ENCODE measurements around the gene ZNF280A.
"Not testable (repeated sequence)": the region's sequence is repeated elsewhere in the genome, so short reads cannot be mapped to it uniquely, and the experiment has no call there.

Gene ZNF280A

DNA sequence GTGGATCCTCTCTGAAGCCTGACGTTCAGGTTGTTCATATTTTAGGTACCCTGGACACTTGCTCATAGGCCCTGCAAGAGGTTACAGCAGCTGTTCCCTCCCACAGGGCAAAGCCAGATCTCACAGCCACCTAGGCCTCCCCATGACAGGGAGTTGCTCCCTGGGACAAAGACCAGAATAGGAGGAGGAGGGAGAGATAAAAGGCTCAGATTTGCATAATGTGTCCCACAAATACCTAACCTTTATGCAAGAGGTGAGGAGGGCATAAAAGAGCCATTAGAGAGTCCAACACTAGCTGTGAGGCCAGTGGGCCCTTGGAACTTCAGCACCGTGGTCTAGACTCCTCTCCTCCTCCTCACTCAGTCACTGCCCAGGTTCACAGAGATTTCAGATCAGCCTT is 45.3 kb downstream of the ZNF280A start:
- in situ Hi-C loops (cut with HindIII; ENCODE audit: low sequenced_read_pairs), result no loop called here

DNA sequence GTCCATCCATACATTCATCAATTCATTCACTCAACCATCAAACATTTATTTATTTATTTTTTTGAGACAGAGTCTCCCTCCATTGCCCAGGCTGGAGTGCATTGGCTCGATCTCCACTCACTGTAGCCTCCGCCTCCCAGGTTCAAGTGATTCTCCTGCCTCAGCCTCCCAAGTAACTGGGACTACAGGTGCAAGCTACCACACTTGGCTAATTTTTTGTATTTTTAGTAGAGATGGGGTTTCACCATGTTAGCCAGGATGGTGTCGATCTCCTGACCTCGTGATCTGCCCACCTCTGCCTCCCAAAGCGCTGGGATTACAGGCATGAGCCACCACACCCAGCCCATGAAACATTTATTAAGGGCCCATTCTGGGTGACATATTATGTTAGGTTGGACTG is 49.0 kb downstream of the ZNF280A start:
- in situ Hi-C loops (cut with HindIII; ENCODE audit: low sequenced_read_pairs), result not testable (repeated sequence)

DNA sequence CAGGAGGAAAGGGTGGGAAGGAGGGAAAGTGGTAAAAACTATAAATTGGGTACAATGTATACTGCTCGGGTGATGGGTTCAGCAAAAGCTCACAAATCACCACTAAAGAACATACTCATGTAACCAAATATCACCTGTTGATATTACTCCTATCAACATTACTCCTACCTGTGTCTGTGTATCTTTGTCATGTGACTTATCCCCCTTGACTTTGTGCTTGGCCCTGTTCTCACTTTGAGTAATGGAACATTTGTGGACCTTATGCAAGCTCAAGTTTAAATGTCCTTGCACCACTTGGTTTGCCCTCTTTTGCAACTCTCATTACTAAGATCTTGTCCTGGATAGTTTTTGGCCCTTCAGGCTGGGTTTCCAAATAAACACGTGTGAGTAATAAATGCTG is 50.5 kb downstream of the ZNF280A start:
- in situ Hi-C loops (cut with HindIII; ENCODE audit: low sequenced_read_pairs), result no loop called here

DNA sequence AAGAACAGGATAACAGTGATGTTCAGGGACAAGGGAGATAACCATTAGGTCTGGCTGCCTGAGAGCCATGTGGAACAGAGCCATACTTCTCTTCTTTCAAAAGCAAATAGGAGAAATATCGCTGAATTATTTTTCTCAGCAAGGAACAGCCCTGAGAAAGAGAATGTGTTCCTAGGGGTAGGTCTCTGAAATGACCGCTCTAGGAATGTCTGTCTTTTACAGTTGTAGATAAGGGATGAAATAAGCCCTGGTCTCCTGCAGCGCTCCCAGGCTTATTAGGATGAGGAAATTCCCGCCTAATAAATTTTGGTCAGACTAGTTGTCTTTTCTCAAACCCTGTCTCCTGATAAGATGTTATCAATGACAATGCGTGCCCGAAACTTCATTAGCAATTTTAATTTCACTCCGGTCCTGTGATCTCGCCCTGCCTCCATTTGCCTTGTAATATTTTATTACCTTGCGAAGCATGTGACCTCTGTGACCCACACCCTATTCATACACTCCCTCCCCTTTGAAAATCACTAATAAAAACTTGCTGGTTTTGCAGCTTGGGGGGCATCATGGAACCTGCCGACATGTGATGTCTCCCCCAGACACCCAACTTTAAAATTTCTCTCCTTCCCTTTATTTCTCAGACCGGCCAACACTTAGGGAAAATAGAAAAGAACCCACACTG is 51.1 kb downstream of the ZNF280A start:
- in situ Hi-C loops (cut with HindIII; ENCODE audit: low sequenced_read_pairs), result not testable (repeated sequence)

DNA sequence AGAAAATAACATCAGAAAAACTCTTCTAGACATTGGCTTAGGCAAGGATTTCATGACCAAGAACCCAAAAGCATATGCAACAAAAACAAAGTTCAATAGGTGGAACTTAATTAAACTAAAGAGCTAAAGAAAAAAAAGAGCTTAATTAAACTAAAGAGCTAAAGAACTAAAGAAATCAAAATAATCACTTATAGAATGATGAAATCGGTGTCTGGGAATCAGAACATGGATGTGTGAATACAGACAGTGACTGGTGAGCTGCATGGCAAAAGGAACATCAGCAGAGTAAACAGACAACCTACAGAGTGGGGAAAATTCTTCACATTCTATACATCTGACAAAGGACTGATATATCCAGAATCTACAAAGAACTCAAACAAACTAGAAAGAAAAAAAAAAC is 53.0 kb downstream of the ZNF280A start:
- in situ Hi-C loops (cut with HindIII; ENCODE audit: low sequenced_read_pairs), result no loop called here

DNA sequence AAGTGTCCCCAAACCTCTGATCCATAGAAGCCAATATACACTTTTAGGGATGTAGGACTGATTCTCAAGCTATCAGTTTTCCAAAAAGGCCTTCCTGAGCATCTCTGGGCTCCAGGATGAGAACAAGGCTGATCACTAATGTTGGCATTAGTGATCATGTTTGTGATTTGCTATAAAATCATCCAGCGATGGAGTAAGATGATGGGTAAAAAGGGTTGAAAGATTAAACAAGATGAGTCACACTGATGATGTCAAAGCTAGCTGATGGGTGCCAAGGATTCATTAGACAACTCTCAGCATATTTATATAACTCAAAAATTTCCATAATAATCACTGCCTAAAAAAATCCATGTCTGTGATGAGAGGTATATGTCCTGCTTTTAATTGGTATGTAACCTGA is 54.3 kb downstream of the ZNF280A start:
- in situ Hi-C loops (cut with HindIII; ENCODE audit: low sequenced_read_pairs), result no loop called here

DNA sequence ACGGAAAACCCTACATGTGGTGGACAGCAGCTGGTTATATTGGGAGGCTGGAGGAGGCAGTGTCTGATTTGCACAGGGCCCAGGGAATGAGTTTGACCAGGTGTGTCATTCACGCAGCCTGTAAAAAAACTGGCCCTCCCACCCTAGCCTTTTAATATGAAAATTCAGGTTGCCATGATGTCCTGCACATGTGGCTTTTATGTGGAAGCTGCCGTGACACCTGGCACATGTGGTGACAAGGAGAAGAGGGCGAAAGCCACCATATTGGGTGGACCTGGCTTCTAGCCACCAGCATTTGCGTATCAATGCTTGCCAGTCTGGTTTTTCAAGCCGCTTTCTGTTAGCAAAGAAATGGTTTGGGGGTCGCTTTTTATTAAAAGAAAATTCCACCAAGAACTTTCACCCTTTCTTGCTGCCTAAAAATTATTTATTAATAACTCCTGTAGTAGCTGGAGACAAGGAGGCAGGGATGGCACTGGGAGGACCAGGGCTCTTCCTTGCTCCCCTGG is 54.9 kb downstream of the ZNF280A start:
- in situ Hi-C loops (cut with HindIII; ENCODE audit: low sequenced_read_pairs), result no loop called here

DNA sequence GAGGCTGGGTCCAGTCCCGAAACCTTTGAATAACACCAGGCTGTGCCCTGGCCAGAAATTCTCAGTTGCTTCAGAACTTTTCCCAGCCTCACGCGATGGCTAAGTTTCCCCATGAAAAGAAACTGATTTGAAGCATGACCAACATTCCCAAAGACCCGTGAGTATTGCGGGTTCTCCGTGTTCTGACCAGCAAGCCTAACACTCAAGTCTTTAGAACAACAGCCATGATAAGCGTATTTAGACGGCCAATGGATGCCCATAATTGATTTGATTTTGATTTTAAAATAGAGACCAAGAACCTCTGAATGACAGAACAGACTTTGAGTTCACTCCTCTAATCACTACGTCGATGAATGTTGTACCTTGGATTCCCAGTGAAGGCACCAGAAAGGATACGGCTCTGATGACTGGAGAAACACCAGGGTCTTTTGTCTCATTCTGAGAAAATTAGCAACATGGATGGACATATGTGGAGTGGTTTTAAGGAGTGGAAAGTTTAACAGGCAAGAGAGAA is 55.5 kb downstream of the ZNF280A start:
- in situ Hi-C loops (cut with HindIII; ENCODE audit: low sequenced_read_pairs), result no loop called here

DNA sequence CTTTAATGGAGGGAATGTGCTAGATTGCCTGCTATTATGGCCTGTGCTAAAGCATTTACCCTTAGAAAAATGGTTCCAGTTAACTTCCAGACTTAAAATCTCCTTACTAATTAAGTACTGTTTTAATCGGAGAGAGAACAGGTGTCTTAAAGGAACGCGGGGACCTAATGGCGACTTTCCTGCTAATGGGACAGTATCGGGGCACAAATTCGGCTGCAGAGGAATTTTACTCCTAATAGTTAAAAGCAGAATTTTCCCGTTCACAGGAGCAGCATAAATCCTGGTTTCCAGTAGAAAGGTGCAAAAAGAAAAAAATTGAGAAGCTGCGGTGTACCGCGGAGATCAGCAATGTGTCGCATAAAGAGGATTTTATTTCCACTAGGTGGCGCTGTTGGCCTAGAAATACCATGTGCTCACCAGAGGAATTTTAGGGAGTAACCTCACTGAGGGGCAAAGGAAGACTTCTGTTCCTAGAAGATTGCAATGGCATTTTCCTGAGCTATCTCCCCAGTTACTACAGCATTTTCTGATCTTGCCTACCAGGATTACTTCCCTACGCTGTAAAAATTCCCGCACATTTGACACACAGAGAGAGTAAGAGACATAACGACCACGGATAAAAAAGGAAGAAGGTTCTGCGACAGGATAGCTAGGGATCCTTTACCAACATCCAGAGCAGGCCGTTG is 56.1 kb downstream of the ZNF280A start:
- in situ Hi-C loops (cut with HindIII; ENCODE audit: low sequenced_read_pairs), result no loop called here

All from DLD1 (cell line).